Measurements from ENCODE around the gene ACLY. TPM values are rescaled to one million over a fixed set of nuclear protein-coding genes. Genes with fewer than 3 reads are reported as not detected.

The ACLY gene
- polyA plus RNA-seq, 2 of the 4 experiments (the other 2 are of a cell fraction) = 355 to 376 TPM

DNA sequence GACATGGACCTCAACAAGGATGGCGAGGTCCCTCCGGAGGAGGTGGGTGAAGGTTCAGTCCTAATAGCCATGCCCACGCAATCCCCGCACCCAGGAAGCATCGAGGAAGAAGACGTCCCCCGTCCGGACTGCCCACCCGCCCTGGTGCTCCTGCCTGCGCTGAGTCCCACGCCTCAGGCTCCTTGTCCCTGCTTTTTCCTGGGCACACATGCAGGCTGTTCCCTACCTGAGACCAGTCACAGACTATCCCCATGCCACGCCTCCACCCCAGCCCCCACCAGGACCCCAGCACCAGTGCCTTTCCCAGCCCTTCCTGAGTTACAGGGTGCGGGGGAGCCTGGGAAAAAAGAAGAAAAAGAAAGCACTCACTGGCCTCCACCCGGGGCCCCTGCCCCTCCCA is 97.0 kb downstream of the ACLY start (continued):
- TF ChIP-seq, protein P1, sequence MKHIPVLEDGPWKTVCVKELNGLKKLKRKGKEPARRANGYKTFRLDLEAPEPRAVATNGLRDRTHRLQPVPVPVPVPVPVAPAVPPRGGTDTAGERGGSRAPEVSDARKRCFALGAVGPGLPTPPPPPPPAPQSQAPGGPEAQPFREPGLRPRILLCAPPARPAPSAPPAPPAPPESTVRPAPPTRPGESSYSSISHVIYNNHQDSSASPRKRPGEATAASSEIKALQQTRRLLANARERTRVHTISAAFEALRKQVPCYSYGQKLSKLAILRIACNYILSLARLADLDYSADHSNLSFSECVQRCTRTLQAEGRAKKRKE (CRISPR knock-in tag; IDR thresholded peaks at IDR 0.05; ENCODE audit: low read depth) = no peak
- no peak for TF ChIP-seq POLR2A (IDR thresholded peaks at IDR 0.05; ENCODE audit: low read length)
- TF ChIP-seq, protein P2, sequence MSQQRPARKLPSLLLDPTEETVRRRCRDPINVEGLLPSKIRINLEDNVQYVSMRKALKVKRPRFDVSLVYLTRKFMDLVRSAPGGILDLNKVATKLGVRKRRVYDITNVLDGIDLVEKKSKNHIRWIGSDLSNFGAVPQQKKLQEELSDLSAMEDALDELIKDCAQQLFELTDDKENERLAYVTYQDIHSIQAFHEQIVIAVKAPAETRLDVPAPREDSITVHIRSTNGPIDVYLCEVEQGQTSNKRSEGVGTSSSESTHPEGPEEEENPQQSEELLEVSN (IDR thresholded peaks at IDR 0.05; ENCODE audit: borderline replicate concordance, low read depth) = no peak
- no peak for TF ChIP-seq ZC3H11A (IDR thresholded peaks at IDR 0.05)

DNA sequence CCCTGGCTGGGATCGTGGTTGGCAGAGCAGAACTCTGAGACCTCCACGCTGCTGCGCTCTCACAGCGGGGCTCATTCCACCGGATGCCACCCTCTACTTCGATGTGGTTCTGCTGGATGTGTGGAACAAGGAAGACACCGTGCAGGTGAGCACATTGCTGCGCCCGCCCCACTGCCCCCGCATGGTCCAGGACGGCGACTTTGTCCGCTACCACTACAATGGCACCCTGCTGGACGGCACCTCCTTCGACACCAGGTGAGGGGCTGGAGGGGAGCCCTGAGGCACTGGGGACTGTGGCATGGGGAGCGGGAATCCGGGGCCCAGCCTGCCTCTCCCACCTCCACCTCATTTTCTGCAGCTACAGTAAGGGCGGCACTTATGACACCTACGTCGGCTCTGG is 100.7 kb downstream of the ACLY start:
- CTCF ChIA-PET = interaction anchor here (0.9 kb wide), 1 partner anchor 80 kb away, joined by 3 read pairs; no protein-coding TSS in a partner anchor
- no peak overlapping the region for H3K4me2 ChIP-seq
- no peak overlapping the region for H3K4me3 ChIP-seq
- no peak for FAIRE-seq
- TF ChIP-seq CBX2 (IDR thresholded peaks at IDR 0.05; ENCODE audit: borderline replicate concordance, low read depth) = no peak
- TF ChIP-seq, protein P3, sequence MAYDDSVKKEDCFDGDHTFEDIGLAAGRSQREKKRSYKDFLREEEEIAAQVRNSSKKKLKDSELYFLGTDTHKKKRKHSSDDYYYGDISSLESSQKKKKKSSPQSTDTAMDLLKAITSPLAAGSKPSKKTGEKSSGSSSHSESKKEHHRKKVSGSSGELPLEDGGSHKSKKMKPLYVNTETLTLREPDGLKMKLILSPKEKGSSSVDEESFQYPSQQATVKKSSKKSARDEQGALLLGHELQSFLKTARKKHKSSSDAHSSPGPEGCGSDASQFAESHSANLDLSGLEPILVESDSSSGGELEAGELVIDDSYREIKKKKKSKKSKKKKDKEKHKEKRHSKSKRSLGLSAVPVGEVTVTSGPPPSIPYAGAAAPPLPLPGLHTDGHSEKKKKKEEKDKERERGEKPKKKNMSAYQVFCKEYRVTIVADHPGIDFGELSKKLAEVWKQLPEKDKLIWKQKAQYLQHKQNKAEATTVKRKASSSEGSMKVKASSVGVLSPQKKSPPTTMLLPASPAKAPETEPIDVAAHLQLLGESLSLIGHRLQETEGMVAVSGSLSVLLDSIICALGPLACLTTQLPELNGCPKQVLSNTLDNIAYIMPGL (CRISPR knock-in tag; IDR thresholded peaks at IDR 0.05; ENCODE audit: borderline replicate concordance) = no peak
- no peak for TF ChIP-seq NR3C1 (IDR thresholded peaks at IDR 0.05)
- TF ChIP-seq KDM5A (IDR thresholded peaks at IDR 0.05) = no peak
- TF ChIP-seq, protein P4, sequence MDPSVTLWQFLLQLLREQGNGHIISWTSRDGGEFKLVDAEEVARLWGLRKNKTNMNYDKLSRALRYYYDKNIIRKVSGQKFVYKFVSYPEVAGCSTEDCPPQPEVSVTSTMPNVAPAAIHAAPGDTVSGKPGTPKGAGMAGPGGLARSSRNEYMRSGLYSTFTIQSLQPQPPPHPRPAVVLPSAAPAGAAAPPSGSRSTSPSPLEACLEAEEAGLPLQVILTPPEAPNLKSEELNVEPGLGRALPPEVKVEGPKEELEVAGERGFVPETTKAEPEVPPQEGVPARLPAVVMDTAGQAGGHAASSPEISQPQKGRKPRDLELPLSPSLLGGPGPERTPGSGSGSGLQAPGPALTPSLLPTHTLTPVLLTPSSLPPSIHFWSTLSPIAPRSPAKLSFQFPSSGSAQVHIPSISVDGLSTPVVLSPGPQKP (IDR thresholded peaks at IDR 0.05; ENCODE audit: low read depth, low read length) = no peak
- TF ChIP-seq, protein P5, sequence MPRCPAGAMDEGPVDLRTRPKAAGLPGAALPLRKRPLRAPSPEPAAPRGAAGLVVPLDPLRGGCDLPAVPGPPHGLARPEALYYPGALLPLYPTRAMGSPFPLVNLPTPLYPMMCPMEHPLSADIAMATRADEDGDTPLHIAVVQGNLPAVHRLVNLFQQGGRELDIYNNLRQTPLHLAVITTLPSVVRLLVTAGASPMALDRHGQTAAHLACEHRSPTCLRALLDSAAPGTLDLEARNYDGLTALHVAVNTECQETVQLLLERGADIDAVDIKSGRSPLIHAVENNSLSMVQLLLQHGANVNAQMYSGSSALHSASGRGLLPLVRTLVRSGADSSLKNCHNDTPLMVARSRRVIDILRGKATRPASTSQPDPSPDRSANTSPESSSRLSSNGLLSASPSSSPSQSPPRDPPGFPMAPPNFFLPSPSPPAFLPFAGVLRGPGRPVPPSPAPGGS (IDR thresholded peaks at IDR 0.05) = no peak
- TF ChIP-seq RCOR1 (IDR thresholded peaks at IDR 0.05; ENCODE audit: low read depth, low read length) = no peak
- H3K9me3 ChIP-seq = no peaks in the 10 kb centered on the region
- H3K4me1 ChIP-seq = peaks cover 13% of the 10 kb centered on the region
- ATAC-seq = no peak
- no peak overlapping the region for H3K27ac ChIP-seq
- no peak for DNase-seq (ENCODE audit: low read depth in 1 of 2, low spot score in 1 of 2)
- 95% methylated on average over 19 of the region's 20 CpGs for WGBS (ENCODE audit: missing lambda C conversion rate)
- POLR2A ChIA-PET = no interaction called here

Small RNAs within 50 kb of the gene (small RNA-seq; reads per million reads assigned to genes)
- 0 reads per million in 6 experiments for gene AC125257.2

Other genes with a start within 250 kb of the ACLY start
- 873 and 1,224 TPM in 2 replicates for gene EIF1, start 230.1 kb downstream of the ACLY start, polyA plus RNA-seq (2011; rRNA removed)
- gene EIF1, start 230.1 kb downstream of the ACLY start, polyA plus RNA-seq (2017; fragmentation: RNase III; extraction: RNeasy Plus Mini Kit Qiagen cat#74134 plus additional on column Dnase treatment) = 827 to 920 TPM (median 834 TPM) in 3 replicates
- gene GAST, start 206.6 kb downstream of the ACLY start, polyA plus RNA-seq (2011; rRNA removed) = not detected in 2 replicates
- gene GAST, start 206.6 kb downstream of the ACLY start, polyA plus RNA-seq (2017; fragmentation: RNase III; extraction: RNeasy Plus Mini Kit Qiagen cat#74134 plus additional on column Dnase treatment) = not detected in 3 replicates
- gene HAP1, start 184.3 kb downstream of the ACLY start, polyA plus RNA-seq (2011; rRNA removed) = 2.0 and 2.2 TPM in 2 replicates
- 1.3 to 2.3 TPM (median 1.6 TPM) in 3 replicates for gene HAP1, start 184.3 kb downstream of the ACLY start, polyA plus RNA-seq (2017; fragmentation: RNase III; extraction: RNeasy Plus Mini Kit Qiagen cat#74134 plus additional on column Dnase treatment)
- gene JUP, start 132.2 kb downstream of the ACLY start, polyA plus RNA-seq (2011; rRNA removed) = 54.8 and 110 TPM in 2 replicates
- 63.3 to 127 TPM (median 107 TPM) in 3 replicates for gene JUP, start 132.2 kb downstream of the ACLY start, polyA plus RNA-seq (2017; fragmentation: RNase III; extraction: RNeasy Plus Mini Kit Qiagen cat#74134 plus additional on column Dnase treatment)
- gene P3H4, start 107.0 kb downstream of the ACLY start, polyA plus RNA-seq (2011; rRNA removed) = 32.1 and 36.0 TPM in 2 replicates
- 41.6 to 62.1 TPM (median 52.8 TPM) in 3 replicates for gene P3H4, start 107.0 kb downstream of the ACLY start, polyA plus RNA-seq (2017; fragmentation: RNase III; extraction: RNeasy Plus Mini Kit Qiagen cat#74134 plus additional on column Dnase treatment)
- gene FKBP10, start 105.9 kb downstream of the ACLY start, polyA plus RNA-seq (2011; rRNA removed) = 109 and 112 TPM in 2 replicates
- 109 to 121 TPM (median 119 TPM) in 3 replicates for gene FKBP10, start 105.9 kb downstream of the ACLY start, polyA plus RNA-seq (2017; fragmentation: RNase III; extraction: RNeasy Plus Mini Kit Qiagen cat#74134 plus additional on column Dnase treatment)
- 167 and 171 TPM in 2 replicates for gene NT5C3B, start 82.7 kb downstream of the ACLY start, polyA plus RNA-seq (2011; rRNA removed)
- gene NT5C3B, start 82.7 kb downstream of the ACLY start, polyA plus RNA-seq (2017; fragmentation: RNase III; extraction: RNeasy Plus Mini Kit Qiagen cat#74134 plus additional on column Dnase treatment) = 109 to 118 TPM (median 114 TPM) in 3 replicates
- gene KLHL10, start 81.1 kb downstream of the ACLY start, polyA plus RNA-seq (2011; rRNA removed) = 0.13 and 0.19 TPM in 2 replicates
- 0.04 to 0.12 TPM (median 0.05 TPM) in 3 replicates for gene KLHL10, start 81.1 kb downstream of the ACLY start, polyA plus RNA-seq (2017; fragmentation: RNase III; extraction: RNeasy Plus Mini Kit Qiagen cat#74134 plus additional on column Dnase treatment)
- gene KLHL11, start 53.5 kb downstream of the ACLY start, polyA plus RNA-seq (2011; rRNA removed) = 12.7 and 13.7 TPM in 2 replicates
- 3.1 to 3.8 TPM (median 3.8 TPM) in 3 replicates for gene KLHL11, start 53.5 kb downstream of the ACLY start, polyA plus RNA-seq (2017; fragmentation: RNase III; extraction: RNeasy Plus Mini Kit Qiagen cat#74134 plus additional on column Dnase treatment)
- 2.0 and 2.3 TPM in 2 replicates for gene ODAD4, start 11.7 kb upstream of the ACLY start, polyA plus RNA-seq (2011; rRNA removed)
- gene ODAD4, start 11.7 kb upstream of the ACLY start, polyA plus RNA-seq (2017; fragmentation: RNase III; extraction: RNeasy Plus Mini Kit Qiagen cat#74134 plus additional on column Dnase treatment) = 2.2 to 2.5 TPM (median 2.3 TPM) in 3 replicates
- 38.6 and 49.8 TPM in 2 replicates for gene CNP, start 47.8 kb upstream of the ACLY start, polyA plus RNA-seq (2011; rRNA removed)
- 113 to 118 TPM (median 116 TPM) in 3 replicates for gene CNP, start 47.8 kb upstream of the ACLY start, polyA plus RNA-seq (2017; fragmentation: RNase III; extraction: RNeasy Plus Mini Kit Qiagen cat#74134 plus additional on column Dnase treatment)
- 95.3 and 116 TPM in 2 replicates for gene DNAJC7, start 98.5 kb upstream of the ACLY start, polyA plus RNA-seq (2011; rRNA removed)
- 140 to 161 TPM (median 148 TPM) in 3 replicates for gene DNAJC7, start 98.5 kb upstream of the ACLY start, polyA plus RNA-seq (2017; fragmentation: RNase III; extraction: RNeasy Plus Mini Kit Qiagen cat#74134 plus additional on column Dnase treatment)
- 52.2 and 54.3 TPM in 2 replicates for gene NKIRAS2, start 101.1 kb upstream of the ACLY start, polyA plus RNA-seq (2011; rRNA removed)
- 44.1 to 48.0 TPM (median 45.2 TPM) in 3 replicates for gene NKIRAS2, start 101.1 kb upstream of the ACLY start, polyA plus RNA-seq (2017; fragmentation: RNase III; extraction: RNeasy Plus Mini Kit Qiagen cat#74134 plus additional on column Dnase treatment)
- 1.0 and 1.4 TPM in 2 replicates for gene C17orf113, start 131.7 kb upstream of the ACLY start, polyA plus RNA-seq (2011; rRNA removed)
- 0.55 to 0.80 TPM (median 0.67 TPM) in 3 replicates for gene C17orf113, start 131.7 kb upstream of the ACLY start, polyA plus RNA-seq (2017; fragmentation: RNase III; extraction: RNeasy Plus Mini Kit Qiagen cat#74134 plus additional on column Dnase treatment)
- gene ZNF385C, start 179.5 kb upstream of the ACLY start, polyA plus RNA-seq (2011; rRNA removed) = 0.61 and 0.86 TPM in 2 replicates
- gene ZNF385C, start 179.5 kb upstream of the ACLY start, polyA plus RNA-seq (2017; fragmentation: RNase III; extraction: RNeasy Plus Mini Kit Qiagen cat#74134 plus additional on column Dnase treatment) = 0.12 to 0.16 TPM (median 0.13 TPM) in 3 replicates
- gene DHX58, start 193.8 kb upstream of the ACLY start, polyA plus RNA-seq (2011; rRNA removed) = 0.59 and 0.70 TPM in 2 replicates
- gene DHX58, start 193.8 kb upstream of the ACLY start, polyA plus RNA-seq (2017; fragmentation: RNase III; extraction: RNeasy Plus Mini Kit Qiagen cat#74134 plus additional on column Dnase treatment) = 0.26 to 0.37 TPM (median 0.37 TPM) in 3 replicates
- gene KAT2A, start 202.4 kb upstream of the ACLY start, polyA plus RNA-seq (2011; rRNA removed) = 42.2 and 57.4 TPM in 2 replicates
- gene KAT2A, start 202.4 kb upstream of the ACLY start, polyA plus RNA-seq (2017; fragmentation: RNase III; extraction: RNeasy Plus Mini Kit Qiagen cat#74134 plus additional on column Dnase treatment) = 64.0 to 74.6 TPM (median 68.1 TPM) in 3 replicates
- gene HSPB9, start 203.9 kb upstream of the ACLY start, polyA plus RNA-seq (2011; rRNA removed) = 0.04 TPM in 1 of 2 replicates, not detected in the other
- gene HSPB9, start 203.9 kb upstream of the ACLY start, polyA plus RNA-seq (2017; fragmentation: RNase III; extraction: RNeasy Plus Mini Kit Qiagen cat#74134 plus additional on column Dnase treatment) = not detected in 3 replicates
- 171 and 179 TPM in 2 replicates for gene RAB5C, start 236.0 kb upstream of the ACLY start, polyA plus RNA-seq (2011; rRNA removed)
- gene RAB5C, start 236.0 kb upstream of the ACLY start, polyA plus RNA-seq (2017; fragmentation: RNase III; extraction: RNeasy Plus Mini Kit Qiagen cat#74134 plus additional on column Dnase treatment) = 217 to 229 TPM (median 222 TPM) in 3 replicates